HCT116 (cell line): ENCODE data around the gene XG. TPM values are rescaled to one million over a fixed set of nuclear protein-coding genes. Genes with fewer than 3 reads are reported as not detected.

Experiments used
- ATAC-seq: fragments of 200-7000 bp; cut with Tn5 transposase; 2 replicates; pipeline ENCODE4 v1.9.1; 2020; ENCODE audit warnings: mild to moderate bottlenecking, moderate library complexity
- BruUV-seq: library from RNA; stranded (reverse); fragments of 400-500 nt; replicated peaks from 2 replicates; lab custom pipeline; 2021; lab: Mats Ljungman, UMichigan
- CTCF ChIA-PET: fragments of 300-600 bp; sonication (Branson Sonifier 250); formaldehyde crosslinking; loops from one replicate; lab custom pipeline; 2021; ENCODE audit warnings: antibody characterized with exemption; lab: Charles Lee
- POLR2A ChIA-PET: fragments of 300-600, 350-600 bp; sonication (Branson Sonifier 250); formaldehyde crosslinking; loops from one replicate; lab custom pipeline; 2021; ENCODE audit warnings: antibody characterized with exemption; lab: Charles Lee
- RAD21 ChIA-PET, 2 experiments: fragments of 300-600 bp; sonication (Branson Sonifier 250); formaldehyde crosslinking; loops; one replicate each; lab custom pipeline; 2023; ENCODE audit warnings: low total read pairs in 2 of 2; ENCODE audit not compliant: uncharacterized antibody in 2 of 2, unreplicated experiment in 2 of 2, low non-redundant PET in 1 of 2; lab: Charles Lee
- DNase-seq: peaks from one replicate; pipeline ENCODE4 v3.0.0-alpha.2; 2010; ENCODE audit warnings: low read depth, low spot score
- H2AFZ ChIP-seq: fragments of 200-600 bp; shearing (Covaris generic), sonication (generic); 2 replicates; pipeline ENCODE4 v1.6.1; 2017; ENCODE audit warnings: low read depth, mixed run types, mixed read lengths, antibody characterized with exemption, low read length; ENCODE audit not compliant: poor library complexity, severe bottlenecking
- H3K27ac ChIP-seq: 2 replicates; pipeline ENCODE4 v1.5.1; 2012; ENCODE audit warnings: low read depth, low read length
- H3K27me3 ChIP-seq: fragments of 200-600 bp; sonication (generic); 2 replicates; pipeline ENCODE4 v1.6.1; 2016; ENCODE audit warnings: mixed run types, low read length, mixed read lengths; ENCODE audit not compliant: insufficient read depth
- H3K36me3 ChIP-seq, 2 experiments: fragments of 200-500 bp in 1 of 2; fragments of 200-600 bp in 1 of 2; sonication (Bioruptor generic) in 1 of 2; sonication (generic) in 1 of 2; 2 replicates each; pipeline versions ENCODE4 v1.5.1 to v1.6.1; 2014 to 2016; ENCODE audit warnings: low read length in 2 of 2, inconsistent platforms in 1 of 2, mixed read lengths in 1 of 2, mixed run types in 1 of 2; ENCODE audit not compliant: insufficient read depth in 2 of 2, control insufficient read depth in 1 of 2
- H3K4me1 ChIP-seq, 2 experiments: fragments of 200-600 bp in 1 of 2; sonication (generic) in 1 of 2; 2 replicates each; pipeline versions ENCODE4 v1.5.1 to v1.6.1; 2012 to 2017; ENCODE audit warnings: low read length in 2 of 2, inconsistent platforms in 1 of 2, mild to moderate bottlenecking in 1 of 2, mixed read lengths in 1 of 2, mixed run types in 1 of 2, moderate library complexity in 1 of 2; ENCODE audit not compliant: insufficient read depth in 2 of 2, control insufficient read depth in 1 of 2
- H3K4me2 ChIP-seq: fragments of 200-600 bp; sonication (generic); 2 replicates; pipeline ENCODE4 v1.6.1; 2017; ENCODE audit warnings: mixed run types, low read length, mixed read lengths
- H3K4me3 ChIP-seq, 2 experiments: fragments of 200-600 bp in 1 of 2; sonication (generic) in 1 of 2; replicated peaks in 1 of 2; 2 replicates each; pipeline ENCODE4 v1.5.1; 2011 to 2016; ENCODE audit warnings: low read length in 2 of 2, control low read depth in 1 of 2, low read depth in 1 of 2, mild to moderate bottlenecking in 1 of 2, mixed read lengths in 1 of 2, mixed run types in 1 of 2
- H3K79me2 ChIP-seq: fragments of 200-600 bp; sonication (generic); 2 replicates; pipeline ENCODE4 v1.6.1; 2017; ENCODE audit warnings: mild to moderate bottlenecking, mixed run types, low read length, moderate library complexity, mixed read lengths; ENCODE audit not compliant: insufficient read depth
- H3K9ac ChIP-seq: fragments of 200-600 bp; sonication (generic); 2 replicates; pipeline ENCODE4 v1.6.1; 2016; ENCODE audit warnings: low read length, mixed read lengths
- H3K9me2 ChIP-seq: fragments of 200-600 bp; sonication (generic), shearing (Covaris generic); 2 replicates; pipeline ENCODE4 v1.6.1; 2017; ENCODE audit warnings: mixed run types, mild to moderate bottlenecking, moderate library complexity; ENCODE audit not compliant: insufficient read depth
- H3K9me3 ChIP-seq, 2 experiments: fragments of 200-500 bp in 1 of 2; fragments of 200-600 bp in 1 of 2; sonication (Bioruptor generic) in 1 of 2; sonication (generic) in 1 of 2; 2 replicates each; pipeline ENCODE4 v1.6.1; 2014 to 2017; ENCODE audit warnings: low read length in 2 of 2, mixed read lengths in 2 of 2, inconsistent platforms in 1 of 2, low read depth in 1 of 2, mild to moderate bottlenecking in 1 of 2, mixed run types in 1 of 2, moderate library complexity in 1 of 2; ENCODE audit not compliant: control insufficient read depth in 1 of 2, insufficient read depth in 1 of 2
- H4K20me1 ChIP-seq: fragments of 200-600 bp; sonication (generic), shearing (Covaris generic); 2 replicates; pipeline ENCODE4 v1.6.1; 2017; ENCODE audit warnings: mixed run types, mild to moderate bottlenecking, moderate library complexity; ENCODE audit not compliant: insufficient read depth
- ATF3 ChIP-seq: IDR thresholded peaks from 2 replicates; pipeline ENCODE4 v1.6.1; 2012
- CBX3 ChIP-seq: IDR thresholded peaks from 2 replicates; pipeline ENCODE4 v1.6.1; 2012; ENCODE audit warnings: low read depth
- CEBPB ChIP-seq: IDR thresholded peaks from 2 replicates; pipeline ENCODE4 v1.6.1; 2012; ENCODE audit warnings: low read depth
- ELF1 ChIP-seq: IDR thresholded peaks from 2 replicates; pipeline ENCODE4 v1.6.1; 2012; ENCODE audit warnings: low read depth, borderline replicate concordance
- EZH2phosphoT487 ChIP-seq: fragments of 200-600 bp; IDR thresholded peaks from 2 replicates; pipeline ENCODE4 v1.6.1; 2018; ENCODE audit warnings: antibody characterized with exemption, borderline replicate concordance
- JUND ChIP-seq: IDR thresholded peaks from 2 replicates; pipeline ENCODE4 v1.6.1; 2012
- POLR2A ChIP-seq: IDR thresholded peaks from 2 replicates; pipeline ENCODE4 v1.7.0; 2011; ENCODE audit warnings: borderline replicate concordance; ENCODE audit not compliant: insufficient read depth, insufficient read length; ENCODE audit errors: extremely low read depth
- POLR2AphosphoS5 ChIP-seq: IDR thresholded peaks from 2 replicates; pipeline ENCODE4 v1.6.1; 2011; ENCODE audit warnings: mild to moderate bottlenecking, low read depth, low read length, moderate library complexity
- REST ChIP-seq: IDR thresholded peaks from 2 replicates; pipeline ENCODE4 v1.6.1; 2012; ENCODE audit warnings: low read depth
- SIN3A ChIP-seq: IDR thresholded peaks from 2 replicates; pipeline ENCODE4 v1.6.1; 2012; ENCODE audit warnings: low read depth
- SP1 ChIP-seq: IDR thresholded peaks from 2 replicates; pipeline ENCODE4 v1.6.1; 2012; ENCODE audit warnings: low read depth
- TCF7L2 ChIP-seq: IDR thresholded peaks from 2 replicates; pipeline ENCODE4 v1.7.0; 2011; ENCODE audit warnings: borderline replicate concordance, inconsistent platforms; ENCODE audit not compliant: insufficient read depth, insufficient read length; ENCODE audit errors: extremely low read depth
- YY1 ChIP-seq: IDR thresholded peaks from 2 replicates; pipeline ENCODE4 v1.6.1; 2011; ENCODE audit warnings: low read length, low read depth, moderate library complexity, mild to moderate bottlenecking; ENCODE audit not compliant: insufficient replicate concordance; ENCODE audit errors: extremely low read depth
- ZFX ChIP-seq: fragments of 450-650 bp; IDR thresholded peaks from 2 replicates; pipeline ENCODE4 v1.6.1; 2017
- intact Hi-C: fragments of 100-400 bp; cut with micrococcal nuclease; formaldehyde crosslinking; loops from 2 replicates; pipeline ENCODE4 v1.10.0; 2022
- total RNA-seq: library from RNA; stranded (reverse); gene quantifications from one replicate; pipeline ENCODE4 v1.2.1, GENCODE V29; 2021; ENCODE audit not compliant: unreplicated experiment
- TF ChIP-seq, protein P1 (sequence below), 3 experiments: fragments of 200-600 bp in 1 of 3; sonication (generic) in 1 of 3; IDR thresholded peaks in 2 of 3; conservative IDR thresholded peaks in 1 of 3; 2 replicates each; pipeline ENCODE4 v1.5.1; 2012 to 2017; ENCODE audit warnings: low read depth in 2 of 3, low read length in 2 of 3, antibody characterized with exemption in 1 of 3, borderline replicate concordance in 1 of 3, control low read depth in 1 of 3, mild to moderate bottlenecking in 1 of 3, mixed read lengths in 1 of 3, mixed run types in 1 of 3, moderate library complexity in 1 of 3; ENCODE audit not compliant: insufficient read depth in 1 of 3
- TF ChIP-seq, protein P2 (sequence below): IDR thresholded peaks from 2 replicates; pipeline ENCODE4 v1.6.1; 2012
- TF ChIP-seq, protein P3 (sequence below): IDR thresholded peaks from 2 replicates; pipeline ENCODE4 v1.6.1; 2011; ENCODE audit warnings: mild to moderate bottlenecking, low read length, moderate library complexity; ENCODE audit not compliant: insufficient replicate concordance; ENCODE audit errors: extremely low read depth

The XG gene
- total RNA-seq, 1 experiment from 2014 or later = not detected

GRCh38 chrX:2837961-2838360, 86.1 kb downstream of the XG start:
- BruUV-seq = no TSS peak
- CTCF ChIA-PET = no interaction called here

More at GRCh38 chrX:2837961-2838360, 86.1 kb downstream of the XG start:
- H3K27ac ChIP-seq = no peak overlapping the region
- no peak overlapping the region for H3K9ac ChIP-seq
- no peaks in the 10 kb centered on the region for H4K20me1 ChIP-seq
- no peak overlapping the region for H2AFZ ChIP-seq
- ChIA-PET POLR2A (no interaction called here), RAD21 (no interaction called here)
- no peaks in the 10 kb centered on the region for H3K4me1 ChIP-seq
- H3K27me3 ChIP-seq = no peaks in the 10 kb centered on the region
- H3K4me2 ChIP-seq = no peak overlapping the region
- intact Hi-C loops = no loop called here
- H3K9me3 ChIP-seq = no peaks in the 10 kb centered on the region
- no peak for DNase-seq
- no peak for ATAC-seq
- no peaks in the 10 kb centered on the region for H3K36me3 ChIP-seq
- no peaks in the 10 kb centered on the region for H3K9me2 ChIP-seq
- H3K4me3 ChIP-seq = no peak overlapping the region
- H3K79me2 ChIP-seq = no peaks in the 10 kb centered on the region
- TF ChIP-seq CEBPB (no peak), SP1 (no peak), EZH2phosphoT487 (no peak), ZFX (no peak), ELF1 (no peak), YY1 (no peak), ATF3 (no peak), CBX3 (no peak), REST (no peak), JUND (no peak), POLR2AphosphoS5 (no peak), POLR2A (no peak), SIN3A (no peak), TCF7L2 (no peak)
- TF ChIP-seq, protein P1, sequence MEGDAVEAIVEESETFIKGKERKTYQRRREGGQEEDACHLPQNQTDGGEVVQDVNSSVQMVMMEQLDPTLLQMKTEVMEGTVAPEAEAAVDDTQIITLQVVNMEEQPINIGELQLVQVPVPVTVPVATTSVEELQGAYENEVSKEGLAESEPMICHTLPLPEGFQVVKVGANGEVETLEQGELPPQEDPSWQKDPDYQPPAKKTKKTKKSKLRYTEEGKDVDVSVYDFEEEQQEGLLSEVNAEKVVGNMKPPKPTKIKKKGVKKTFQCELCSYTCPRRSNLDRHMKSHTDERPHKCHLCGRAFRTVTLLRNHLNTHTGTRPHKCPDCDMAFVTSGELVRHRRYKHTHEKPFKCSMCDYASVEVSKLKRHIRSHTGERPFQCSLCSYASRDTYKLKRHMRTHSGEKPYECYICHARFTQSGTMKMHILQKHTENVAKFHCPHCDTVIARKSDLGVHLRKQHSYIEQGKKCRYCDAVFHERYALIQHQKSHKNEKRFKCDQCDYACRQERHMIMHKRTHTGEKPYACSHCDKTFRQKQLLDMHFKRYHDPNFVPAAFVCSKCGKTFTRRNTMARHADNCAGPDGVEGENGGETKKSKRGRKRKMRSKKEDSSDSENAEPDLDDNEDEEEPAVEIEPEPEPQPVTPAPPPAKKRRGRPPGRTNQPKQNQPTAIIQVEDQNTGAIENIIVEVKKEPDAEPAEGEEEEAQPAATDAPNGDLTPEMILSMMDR (IDR thresholded peaks at IDR 0.05 in 2 of 3, conservative IDR thresholded peaks at IDR 0.05 in 1 of 3; ENCODE audit: borderline replicate concordance in 1 of 3, insufficient read depth in 1 of 3, low read depth in 2 of 3, low read length in 2 of 3) = no peak
- TF ChIP-seq, protein P2, sequence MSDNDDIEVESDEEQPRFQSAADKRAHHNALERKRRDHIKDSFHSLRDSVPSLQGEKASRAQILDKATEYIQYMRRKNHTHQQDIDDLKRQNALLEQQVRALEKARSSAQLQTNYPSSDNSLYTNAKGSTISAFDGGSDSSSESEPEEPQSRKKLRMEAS = no peak
- TF ChIP-seq, protein P3, sequence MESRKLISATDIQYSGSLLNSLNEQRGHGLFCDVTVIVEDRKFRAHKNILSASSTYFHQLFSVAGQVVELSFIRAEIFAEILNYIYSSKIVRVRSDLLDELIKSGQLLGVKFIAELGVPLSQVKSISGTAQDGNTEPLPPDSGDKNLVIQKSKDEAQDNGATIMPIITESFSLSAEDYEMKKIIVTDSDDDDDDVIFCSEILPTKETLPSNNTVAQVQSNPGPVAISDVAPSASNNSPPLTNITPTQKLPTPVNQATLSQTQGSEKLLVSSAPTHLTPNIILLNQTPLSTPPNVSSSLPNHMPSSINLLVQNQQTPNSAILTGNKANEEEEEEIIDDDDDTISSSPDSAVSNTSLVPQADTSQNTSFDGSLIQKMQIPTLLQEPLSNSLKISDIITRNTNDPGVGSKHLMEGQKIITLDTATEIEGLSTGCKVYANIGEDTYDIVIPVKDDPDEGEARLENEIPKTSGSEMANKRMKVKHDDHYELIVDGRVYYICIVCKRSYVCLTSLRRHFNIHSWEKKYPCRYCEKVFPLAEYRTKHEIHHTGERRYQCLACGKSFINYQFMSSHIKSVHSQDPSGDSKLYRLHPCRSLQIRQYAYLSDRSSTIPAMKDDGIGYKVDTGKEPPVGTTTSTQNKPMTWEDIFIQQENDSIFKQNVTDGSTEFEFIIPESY = no peak
